ENCODE results near the gene GLP2R.
"Not testable (repeated sequence)": the region's sequence is repeated elsewhere in the genome, so short reads cannot be mapped to it uniquely, and the experiment has no call there.

The GLP2R gene

GRCh38 chr17:9825641-9826150, at the start of gene GLP2R:
Gene GLP2R, plus strand, starts transcription at chr17:9825924. Its CDS starts 140 bp downstream, at chr17:9826064.
- no peak for DNase-seq

- DNase-seq: no peak
Observed at GRCh38 chr17:9776911-9777310, 48.8 kb upstream of the GLP2R start.

- DNase-seq: no peak
Observed at GRCh38 chr17:9780552-9780951, 45.2 kb upstream of the GLP2R start.

GRCh38 chr17:9783050-9783449, 42.7 kb upstream of the GLP2R start:
- DNase-seq: no peak

- not testable (repeated sequence) for DNase-seq
Observed at GRCh38 chr17:9783465-9783864, 42.3 kb upstream of the GLP2R start.

- no peak for DNase-seq
Observed at GRCh38 chr17:9784544-9784943, 41.2 kb upstream of the GLP2R start.

- no peak for DNase-seq
Observed at GRCh38 chr17:9788601-9789000, 37.1 kb upstream of the GLP2R start.

- no peak for DNase-seq
Observed at GRCh38 chr17:9790316-9790715, 35.4 kb upstream of the GLP2R start.

GRCh38 chr17:9790889-9791876, 34.5 kb upstream of the GLP2R start, which contains the start of gene DHRS7C:
Gene DHRS7C, minus strand, starts transcription at chr17:9791592. Its CDS starts 308 bp downstream, at chr17:9791284.
- no peak for DNase-seq

- DNase-seq: no peak
Observed at GRCh38 chr17:9792181-9792840, 33.4 kb upstream of the GLP2R start.

- DNase-seq: no peak
Observed at GRCh38 chr17:9798008-9798407, 27.7 kb upstream of the GLP2R start.

GRCh38 chr17:9798724-9799123, 27.0 kb upstream of the GLP2R start:
- no peak for DNase-seq

GRCh38 chr17:9801505-9801904, 24.2 kb upstream of the GLP2R start:
- no peak for DNase-seq

- no peak for DNase-seq
Observed at GRCh38 chr17:9802294-9802693, 23.4 kb upstream of the GLP2R start.

- DNase-seq: no peak
Observed at GRCh38 chr17:9802697-9803096, 23.0 kb upstream of the GLP2R start.

GRCh38 chr17:9805769-9806168, 20.0 kb upstream of the GLP2R start:
- no peak for DNase-seq

GRCh38 chr17:9806699-9807098, 19.0 kb upstream of the GLP2R start:
- no peak for DNase-seq

- no peak for DNase-seq
Observed at GRCh38 chr17:9809409-9809808, 16.3 kb upstream of the GLP2R start.

GRCh38 chr17:9810100-9810949, 15.4 kb upstream of the GLP2R start:
- DNase-seq: no peak

- no peak for DNase-seq
Observed at GRCh38 chr17:9811086-9811485, 14.6 kb upstream of the GLP2R start.

- no peak for DNase-seq
Observed at GRCh38 chr17:9811537-9811936, 14.2 kb upstream of the GLP2R start.

GRCh38 chr17:9813166-9813565, 12.6 kb upstream of the GLP2R start:
- no peak for DNase-seq

Measured in NCI-H1930 (cell line).